GM12864 (cell line): ENCODE measurements around the gene HCST.

Experiments used
- DNase-seq: peaks from one replicate; pipeline ENCODE4 v3.0.0-alpha.2; 2011; ENCODE audit warnings: low read depth
- H3K4me3 ChIP-seq: 2 replicates; pipeline ENCODE4 v1.5.1; 2011; ENCODE audit warnings: mild to moderate bottlenecking, low read depth, low read length, control low read depth
- CTCF ChIP-seq: IDR thresholded peaks from 2 replicates; pipeline ENCODE4 v1.5.1; 2011; ENCODE audit warnings: low read depth, mild to moderate bottlenecking, moderate library complexity, low read length, control low read depth, inconsistent platforms; ENCODE audit errors: missing control alignments

HCST gene

DNA sequence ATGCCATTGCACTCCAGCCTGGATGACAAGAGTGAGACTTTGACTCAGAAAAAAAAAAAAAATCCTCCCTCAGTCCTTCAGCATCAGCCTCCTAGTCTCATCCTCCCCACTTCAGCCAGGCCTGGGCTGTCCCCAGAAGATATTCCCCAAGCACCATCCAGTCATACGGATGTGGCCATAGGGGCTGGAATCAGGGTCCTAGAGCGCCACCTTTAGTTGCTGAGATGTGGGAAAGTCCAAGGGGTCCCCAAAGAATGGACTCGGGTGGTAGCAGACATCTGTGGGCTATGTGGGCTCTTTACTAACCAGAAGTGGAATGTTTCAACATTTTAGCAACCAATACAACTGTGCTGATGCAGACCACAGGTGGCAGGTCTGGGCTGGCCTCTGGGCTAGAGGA lies 8.8 kb downstream of the HCST start:
- TF ChIP-seq CTCF: no peak
- no peak overlapping the region for H3K4me3 ChIP-seq
- no peak for DNase-seq

DNA sequence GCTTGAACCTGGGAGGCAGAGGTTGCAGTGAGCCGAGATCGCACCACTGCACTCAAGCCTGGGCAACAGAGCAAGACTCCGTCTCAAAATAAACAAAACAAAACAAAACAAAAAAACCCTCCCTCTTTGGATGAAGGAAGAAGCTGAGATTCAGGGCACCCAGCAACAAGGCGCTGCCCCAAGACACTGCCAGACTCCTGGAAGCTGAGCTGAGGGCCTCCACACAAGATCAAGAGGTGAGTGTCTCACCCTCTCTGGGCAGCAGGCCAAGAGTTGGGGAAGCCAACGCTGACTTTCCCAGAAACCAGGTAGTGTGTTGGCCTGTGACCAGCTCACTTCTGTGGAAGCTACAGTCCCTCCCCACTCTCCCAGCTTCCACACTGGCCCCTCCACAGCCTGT lies 9.5 kb downstream of the HCST start:
- no peak overlapping the region for H3K4me3 ChIP-seq
- TF ChIP-seq CTCF: no peak
- no peak for DNase-seq

DNA sequence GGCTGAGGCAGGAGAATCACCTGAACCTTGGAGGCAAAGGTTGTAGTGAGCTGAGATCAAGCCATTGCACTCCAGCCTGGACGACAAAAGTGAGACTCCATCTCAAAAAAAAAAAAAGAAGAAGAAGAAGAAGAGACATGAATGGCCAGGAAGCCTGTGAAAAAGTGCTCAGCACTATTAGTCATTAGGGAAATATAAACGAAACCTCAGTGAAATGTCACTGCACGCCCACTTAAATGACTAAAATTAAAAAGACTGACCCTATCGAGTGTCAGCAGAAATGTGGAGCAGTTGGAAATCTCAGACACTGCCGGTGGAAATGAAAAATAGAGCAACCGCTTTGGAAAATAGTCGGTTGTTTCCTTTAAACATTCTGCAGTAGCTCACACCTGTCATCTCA lies 11.3 kb downstream of the HCST start:
- H3K4me3 ChIP-seq: no peak overlapping the region
- no peak for TF ChIP-seq CTCF
- DNase-seq: no peak

DNA sequence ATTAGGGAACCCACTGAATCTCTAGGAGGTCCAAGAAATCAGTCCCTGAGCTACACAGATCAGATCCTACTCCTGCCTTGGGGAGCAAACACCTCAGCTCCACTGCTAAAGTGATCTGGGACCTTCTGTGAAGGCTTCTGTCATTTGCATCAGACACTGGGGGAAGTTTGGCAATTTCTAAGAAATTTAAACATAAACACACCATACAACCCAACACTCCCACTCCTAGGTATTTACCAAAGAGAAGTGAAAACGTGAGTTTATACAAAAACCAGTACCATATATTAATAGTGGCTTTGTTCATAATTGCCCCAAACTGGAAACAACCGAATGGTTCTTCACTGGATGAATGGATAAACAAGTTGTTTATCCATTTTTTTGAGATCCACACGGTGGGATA lies 13.1 kb downstream of the HCST start:
- no peak for TF ChIP-seq CTCF
- H3K4me3 ChIP-seq: no peak overlapping the region
- no peak for DNase-seq

- DNase-seq: no peak
- no peak overlapping the region for H3K4me3 ChIP-seq
- TF ChIP-seq CTCF: no peak
Observed at GRCh38 chr19:35919306-35919705, 17.0 kb downstream of the HCST start.

GRCh38 chr19:35921012-35921411 lies 18.7 kb downstream of the HCST start:
- TF ChIP-seq CTCF: no peak
- no peak overlapping the region for H3K4me3 ChIP-seq
- DNase-seq: no peak

DNA sequence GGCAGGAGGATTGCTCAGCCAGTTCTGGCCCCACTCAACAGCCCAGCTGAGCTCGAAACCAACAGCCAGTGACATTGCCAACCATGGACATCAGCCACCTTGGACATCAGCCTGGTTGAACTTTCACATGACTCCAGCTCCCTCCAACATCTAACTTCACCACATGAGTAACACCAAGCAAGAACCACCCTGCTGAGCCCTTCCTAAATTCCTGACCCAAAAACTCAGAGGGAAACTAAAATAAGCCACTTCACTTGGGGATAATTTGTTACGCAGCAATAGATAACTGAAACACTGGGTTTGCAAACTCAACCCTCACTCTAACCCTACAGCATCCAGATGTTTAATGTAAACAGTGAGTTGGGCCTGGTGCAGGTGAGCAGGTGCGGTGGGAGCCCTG lies 23.2 kb downstream of the HCST start:
- TF ChIP-seq CTCF: no peak
- no peak overlapping the region for H3K4me3 ChIP-seq
- no peak for DNase-seq
